Measurements from ENCODE around the gene GINS2. TPM values are rescaled to one million over a fixed set of nuclear protein-coding genes. Genes with fewer than 3 reads are reported as not detected.

Gene GINS2
- total and polyA plus RNA-seq, 2 donors (not counting 3 experiments of a cell fraction or from before 2014, with no cell fraction given), result 10.4 to 24.1 TPM

- FAIRE-seq, result no peak
- intact Hi-C loops (cut with micrococcal nuclease), result no loop called here
These were observed 9.9 kb downstream of the GINS2 start for GRCh38 chr16:85678821-85679220.

More at GRCh38 chr16:85678821-85679220, 9.9 kb downstream of the GINS2 start:
- Histone ChIP-seq H2AFZ (ENCODE audit: low read depth, low read length) (no peak overlapping the region), H3K9ac (replicated peaks; ENCODE audit: extremely low read depth, insufficient read depth, low read length) (no peak overlapping the region), H3K27ac (ENCODE audit: insufficient read depth, low read depth, low read length) (no peak overlapping the region), H3K79me2 (ENCODE audit: control insufficient read depth, insufficient read depth, low read length) (no peaks in the 10 kb centered on the region), H3K4me1 (ENCODE audit: control insufficient read depth, extremely low read depth, insufficient read depth, low read length) (peaks cover 10% of the 10 kb centered on the region), H3K9me1 (replicated peaks; ENCODE audit: control insufficient read depth, extremely low read depth, insufficient read depth, low read length) (no peaks in the 10 kb centered on the region), H3K4me3 (replicated peaks in 1 of 3; ENCODE audit: insufficient read depth in 1 of 3, low read depth in 1 of 3, low read length in 3 of 3) (no peak overlapping the region), H3K27me3 (ENCODE audit: control insufficient read depth in 2 of 2, insufficient read depth in 2 of 2, low read length in 2 of 2) (no peaks in the 10 kb centered on the region), H3K36me3 (ENCODE audit: control insufficient read depth in 2 of 2, extremely low read depth in 1 of 2, insufficient read depth in 2 of 2, low read length in 2 of 2) (peaks cover 0 to 3% of the 10 kb centered on the region in 2 experiments), H3K9me3 (replicated peaks; ENCODE audit: control insufficient read depth, insufficient read depth, low read length) (no peaks in the 10 kb centered on the region), H3K4me2 (ENCODE audit: insufficient read depth, low read length) (no peak overlapping the region), H4K20me1 (replicated peaks; ENCODE audit: control insufficient read depth, extremely low read depth, insufficient read depth, low read length) (no peaks in the 10 kb centered on the region)
- dilution Hi-C loops (cut with MboI; ENCODE audit: extremely low pct_ligation_motif_present, low sequenced_read_pairs), result no loop called here
- no peak for TF ChIP-seq MYC (IDR thresholded peaks at IDR 0.05; ENCODE audit: low read depth, low read length)
- no peak for TF ChIP-seq GATA2 (IDR thresholded peaks at IDR 0.05; ENCODE audit: insufficient read depth, insufficient read length, low read depth, low read length)
- no peak for TF ChIP-seq JUN (IDR thresholded peaks at IDR 0.05; ENCODE audit: borderline replicate concordance, insufficient read depth, insufficient read length, low read depth)
- TF ChIP-seq POLR2A (IDR thresholded peaks at IDR 0.05; ENCODE audit: low read depth, low read length), result no peak
- no peak for TF ChIP-seq EZH2 (IDR thresholded peaks at IDR 0.05; ENCODE audit: borderline replicate concordance, low read depth, low read length, severe bottlenecking)
- TF ChIP-seq MAX (IDR thresholded peaks at IDR 0.05; ENCODE audit: insufficient read depth, insufficient read length), result no peak
- TF ChIP-seq, protein P1, sequence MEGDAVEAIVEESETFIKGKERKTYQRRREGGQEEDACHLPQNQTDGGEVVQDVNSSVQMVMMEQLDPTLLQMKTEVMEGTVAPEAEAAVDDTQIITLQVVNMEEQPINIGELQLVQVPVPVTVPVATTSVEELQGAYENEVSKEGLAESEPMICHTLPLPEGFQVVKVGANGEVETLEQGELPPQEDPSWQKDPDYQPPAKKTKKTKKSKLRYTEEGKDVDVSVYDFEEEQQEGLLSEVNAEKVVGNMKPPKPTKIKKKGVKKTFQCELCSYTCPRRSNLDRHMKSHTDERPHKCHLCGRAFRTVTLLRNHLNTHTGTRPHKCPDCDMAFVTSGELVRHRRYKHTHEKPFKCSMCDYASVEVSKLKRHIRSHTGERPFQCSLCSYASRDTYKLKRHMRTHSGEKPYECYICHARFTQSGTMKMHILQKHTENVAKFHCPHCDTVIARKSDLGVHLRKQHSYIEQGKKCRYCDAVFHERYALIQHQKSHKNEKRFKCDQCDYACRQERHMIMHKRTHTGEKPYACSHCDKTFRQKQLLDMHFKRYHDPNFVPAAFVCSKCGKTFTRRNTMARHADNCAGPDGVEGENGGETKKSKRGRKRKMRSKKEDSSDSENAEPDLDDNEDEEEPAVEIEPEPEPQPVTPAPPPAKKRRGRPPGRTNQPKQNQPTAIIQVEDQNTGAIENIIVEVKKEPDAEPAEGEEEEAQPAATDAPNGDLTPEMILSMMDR (IDR thresholded peaks at IDR 0.05; ENCODE audit: extremely low read depth in 1 of 2, insufficient read depth in 1 of 2, low read depth in 1 of 2, low read length in 2 of 2), result no peak
- TF ChIP-seq POLR2AphosphoS5 (IDR thresholded peaks at IDR 0.05; ENCODE audit: insufficient read depth, low read depth, low read length), result no peak
- TF ChIP-seq FOS (IDR thresholded peaks at IDR 0.05; ENCODE audit: borderline replicate concordance, insufficient read depth, low read length), result no peak
- DNase-seq (ENCODE audit: low read depth, low spot score), result no peak
- ChIA-PET CTCF (interaction anchor here (8.1 kb wide), 1 partner anchor 38 kb away, joined by 73 read pairs; no protein-coding TSS in a partner anchor), POLR2A (no interaction called here)
- no TSS peak for BruUV-seq (replicated peaks)

Measured in endothelial cell of umbilical vein (primary cell).